K562 (cell line): Measurements from ENCODE around the gene PAQR7. TPM values are rescaled to one million over a fixed set of nuclear protein-coding genes. Genes with fewer than 3 reads are reported as not detected.

Source experiments
- ATAC-seq: fragments of 200-7000 bp; cut with Tn5 transposase; 3 replicates; pipeline ENCODE4 v1.9.1; 2020; ENCODE audit warnings: moderate library complexity
- BruUV-seq: library from RNA; stranded (reverse); fragments of 400-500 nt; replicated peaks from 2 replicates; lab custom pipeline; 2021; lab: Mats Ljungman, UMichigan
- CTCF ChIA-PET: fragments of 300-600 bp; formaldehyde crosslinking; extraction: SDS; loops from one replicate; lab custom pipeline; 2021; ENCODE audit warnings: low intra/inter-chr PET ratio; lab: Yijun Ruan, JAX
- POLR2A ChIA-PET: fragments of 300-600, 350-650 bp; sonication (Branson Sonifier 250); formaldehyde crosslinking; extraction: SDS; loops from one replicate; lab custom pipeline; 2021; ENCODE audit warnings: antibody characterized with exemption, inconsistent platforms; lab: Yijun Ruan, JAX
- DNase-seq, 4 experiments: peaks; one replicate each; pipeline versions ENCODE4 v3.0.0 to v3.0.0-alpha.2; 2011 to 2018; ENCODE audit warnings: low spot score in 3 of 4, mixed read lengths in 3 of 4; ENCODE audit errors: extremely low read depth in 1 of 4
- FAIRE-seq: peaks from 2 replicates; lab custom pipeline; 2011; peaks lifted over from hg19 to GRCh38; lab: Jason Lieb, UNC
- H2AFZ ChIP-seq: 2 replicates; pipeline ENCODE4 v1.6.0; 2011; ENCODE audit warnings: low read depth, low read length, control low read depth, inconsistent platforms
- H3K27ac ChIP-seq: fragments of 200-600 bp; 3 replicates; pipeline ENCODE4 v1.8.0; 2011; ENCODE audit warnings: low read depth, mild to moderate bottlenecking, control low read depth, inconsistent platforms, low read length, moderate library complexity, mixed read lengths; ENCODE audit errors: extremely low read depth
- H3K27me3 ChIP-seq, 2 experiments: fragments of 300-600 bp in 1 of 2; 2 replicates in 1 of 2; 3 replicates in 1 of 2; pipeline versions ENCODE4 v1.6.0 to v1.8.0; 2011; ENCODE audit warnings: inconsistent platforms in 2 of 2, low read length in 2 of 2, mild to moderate bottlenecking in 1 of 2, mixed read lengths in 1 of 2, moderate library complexity in 1 of 2; ENCODE audit not compliant: control insufficient read depth in 2 of 2, insufficient read depth in 2 of 2
- H3K36me3 ChIP-seq: fragments of 300-600 bp; 3 replicates; pipeline ENCODE4 v1.8.0; 2011; ENCODE audit warnings: mild to moderate bottlenecking, low read length, inconsistent platforms; ENCODE audit not compliant: control insufficient read depth, insufficient read depth
- H3K4me1 ChIP-seq, 2 experiments: fragments of 200-600 bp in 1 of 2; replicated peaks in 1 of 2; 2 replicates in 1 of 2; 3 replicates in 1 of 2; pipeline versions ENCODE4 v1.5.1 to v1.8.0; 2011; ENCODE audit warnings: inconsistent platforms in 2 of 2, low read length in 2 of 2, mild to moderate bottlenecking in 1 of 2, mixed read lengths in 1 of 2, moderate library complexity in 1 of 2; ENCODE audit not compliant: control insufficient read depth in 2 of 2, insufficient read depth in 2 of 2
- H3K4me2 ChIP-seq: 2 replicates; pipeline ENCODE4 v1.6.1; 2011; ENCODE audit warnings: low read length, control low read depth, inconsistent platforms, mixed read lengths; ENCODE audit not compliant: insufficient read depth
- H3K4me3 ChIP-seq: fragments of 200-600 bp; sonication (generic), shearing (Covaris generic); 2 replicates; pipeline ENCODE4 v1.5.1; 2016; ENCODE audit warnings: control low read depth, inconsistent platforms
- H3K79me2 ChIP-seq: fragments of 200-600 bp; 3 replicates; pipeline ENCODE4 v1.8.0; 2011; ENCODE audit warnings: low read length, inconsistent platforms; ENCODE audit not compliant: control insufficient read depth, insufficient read depth
- H3K9ac ChIP-seq, 2 experiments: 2 replicates each; pipeline versions ENCODE4 v1.6.0 to v1.6.1; 2011; ENCODE audit warnings: low read depth in 2 of 2, low read length in 2 of 2, control low read depth in 1 of 2, inconsistent platforms in 1 of 2, mild to moderate bottlenecking in 1 of 2, mixed read lengths in 1 of 2; ENCODE audit not compliant: insufficient read depth in 1 of 2
- H3K9me1 ChIP-seq: one replicate; pipeline ENCODE4 v1.6.0; 2011; ENCODE audit warnings: inconsistent platforms, mild to moderate bottlenecking, low read length, moderate library complexity; ENCODE audit not compliant: control insufficient read depth, insufficient read depth
- H3K9me3 ChIP-seq: replicated peaks from 2 replicates; pipeline ENCODE4 v1.5.1; 2011; ENCODE audit warnings: low read depth, low read length, inconsistent platforms; ENCODE audit not compliant: control insufficient read depth, insufficient read depth
- H4K20me1 ChIP-seq: replicated peaks from 2 replicates; pipeline ENCODE4 v1.6.1; 2011; ENCODE audit warnings: low read length, inconsistent platforms, mixed read lengths; ENCODE audit not compliant: control insufficient read depth, insufficient read depth
- NCOA4 ChIP-seq: fragments of 450-650 bp; IDR thresholded peaks from 2 replicates; pipeline ENCODE4 v1.6.1; 2018; ENCODE audit warnings: mild to moderate bottlenecking; ENCODE audit not compliant: partially characterized antibody
- NR1H2 ChIP-seq: sonication (generic); formaldehyde crosslinking; IDR thresholded peaks from 2 replicates; pipeline ENCODE4 v1.4.0; 2020; ENCODE audit warnings: mild to moderate bottlenecking, missing genetic modification reagents
- SMARCA5 ChIP-seq: fragments of 450-650 bp; IDR thresholded peaks from 2 replicates; pipeline ENCODE4 v1.6.1; 2016
- WGBS: fragments of 100-300 bp; shearing (Covaris generic); methylation state at CpG from one replicate; pipeline ENCODE4 v1.1.6; 2016; ENCODE audit warnings: low coverage, mixed read lengths; ENCODE audit not compliant: insufficient coverage; ENCODE audit errors: missing lambda C conversion rate; 5-methylcytosine and 5-hydroxymethylcytosine counted together
- in situ Hi-C: fragments of 300-500 bp; cut with MboI; formaldehyde crosslinking; loops from 4 replicates; pipeline ENCODE4 v1.15.0; 2018; ENCODE audit warnings: inconsistent platforms, mixed read lengths
- intact Hi-C: fragments of 100-400 bp; cut with micrococcal nuclease; formaldehyde crosslinking; loops from 2 replicates; pipeline ENCODE4 v1.14.2; 2022
- polyA plus RNA-seq, 8 experiments: library from polyadenylated mRNA; depleted of rRNA in 4 of 8; stranded (reverse) in 5 of 8; unstranded in 3 of 8; fragments of >200 nt; fragmentation: Nextera tagmentation in 2 of 8; fragmentation: Illumina TruSeq in 1 of 8; extraction: Ambion mirVana in 2 of 8; extraction: Trizol in 1 of 8; gene quantifications; 2 replicates each; pipeline versions ENCODE4 v1.2.1 to v1.2.3, GENCODE V29; 2011 to 2014; ENCODE audit warnings: inconsistent platforms in 1 of 8, missing spikeins in 1 of 8
- total RNA-seq, 7 experiments: library from RNA; depleted of rRNA in 6 of 7; stranded (reverse); fragments of >200 nt in 6 of 7; fragmentation: Illumina TruSeq in 2 of 7; extraction: Trizol in 2 of 7; gene quantifications; 2 replicates each; pipeline versions ENCODE4 v1.2.1 to v1.2.3, GENCODE V29; 2011 to 2021; ENCODE audit warnings: low replicate concordance in 1 of 7
- TF ChIP-seq, protein P1 (sequence below): fragments of 450-650 bp; IDR thresholded peaks from 2 replicates; pipeline ENCODE4 v1.6.1; 2016; ENCODE audit warnings: borderline replicate concordance

Gene PAQR7
- total and polyA plus RNA-seq, 9 of the 15 experiments (the other 6 are each of a cell fraction or from before 2014, with no cell fraction given), result 1.1 to 5.2 (median 2.6) TPM

DNA sequence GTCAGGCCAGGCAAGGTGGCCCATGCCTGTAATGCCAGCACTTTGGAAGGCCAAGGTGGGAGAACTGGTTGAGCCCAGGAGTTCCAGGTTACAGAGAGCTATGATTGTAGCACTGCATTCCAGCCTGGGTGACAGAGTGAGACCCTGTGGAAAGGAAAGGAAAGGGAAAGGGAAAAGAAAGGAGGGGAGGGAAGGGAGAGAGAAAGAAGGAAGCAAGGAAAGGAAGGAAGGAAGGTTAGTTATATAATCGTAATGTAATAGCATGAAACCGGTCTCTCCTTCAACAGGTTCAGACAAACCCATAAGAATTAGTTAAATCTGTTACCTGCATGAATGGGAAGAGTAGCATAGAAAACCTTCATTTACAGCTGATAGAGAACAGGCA, 1.2 kb upstream of the PAQR7 start:
- Histone ChIP-seq H3K4me1 (peaks cover 42 to 55% of the 10 kb centered on the region in 2 experiments), H3K9ac (no peak overlapping the region), H3K36me3 (no peaks in the 10 kb centered on the region), H2AFZ (0 out of 2 replicates have a peak overlapping the region, but pooled peaks have one; percentile 5), H3K4me2 (no peak overlapping the region), H3K27me3 (no peaks in the 10 kb centered on the region), H3K79me2 (peaks cover 10% of the 10 kb centered on the region; the same call in 2 of the 3 replicates), H3K9me3 (no peaks in the 10 kb centered on the region), H3K4me3 (no peak overlapping the region), H4K20me1 (no peaks in the 10 kb centered on the region), H3K27ac (no peak overlapping the region), H3K9me1 (no peaks in the 10 kb centered on the region)
- ChIA-PET CTCF (interaction anchor here (0.6 kb wide), 1 partner anchor 43 kb away, joined by 4 read pairs; no protein-coding TSS in a partner anchor), POLR2A (interaction anchor here (0.8 to 1.3 kb wide), 4 partner anchors 18 to 251 kb away, joined by 3 to 4 read pairs (median 4); no protein-coding TSS in a partner anchor)
- 49% methylated on average over 2 of the region's 2 CpGs for WGBS
- in situ Hi-C loops, result no loop called here
- DNase-seq (no peak), ATAC-seq (no peak), FAIRE-seq (no peak)
- TF ChIP-seq NR1H2 (CRISPR knock-in tag), result no peak
- TF ChIP-seq, protein P1, sequence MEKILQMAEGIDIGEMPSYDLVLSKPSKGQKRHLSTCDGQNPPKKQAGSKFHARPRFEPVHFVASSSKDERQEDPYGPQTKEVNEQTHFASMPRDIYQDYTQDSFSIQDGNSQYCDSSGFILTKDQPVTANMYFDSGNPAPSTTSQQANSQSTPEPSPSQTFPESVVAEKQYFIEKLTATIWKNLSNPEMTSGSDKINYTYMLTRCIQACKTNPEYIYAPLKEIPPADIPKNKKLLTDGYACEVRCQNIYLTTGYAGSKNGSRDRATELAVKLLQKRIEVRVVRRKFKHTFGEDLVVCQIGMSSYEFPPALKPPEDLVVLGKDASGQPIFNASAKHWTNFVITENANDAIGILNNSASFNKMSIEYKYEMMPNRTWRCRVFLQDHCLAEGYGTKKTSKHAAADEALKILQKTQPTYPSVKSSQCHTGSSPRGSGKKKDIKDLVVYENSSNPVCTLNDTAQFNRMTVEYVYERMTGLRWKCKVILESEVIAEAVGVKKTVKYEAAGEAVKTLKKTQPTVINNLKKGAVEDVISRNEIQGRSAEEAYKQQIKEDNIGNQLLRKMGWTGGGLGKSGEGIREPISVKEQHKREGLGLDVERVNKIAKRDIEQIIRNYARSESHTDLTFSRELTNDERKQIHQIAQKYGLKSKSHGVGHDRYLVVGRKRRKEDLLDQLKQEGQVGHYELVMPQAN, result peak; percentile 42; the same call in 1 of the 2 replicates
- TF ChIP-seq SMARCA5, result 0 out of 2 replicates have a peak, but pooled peaks have one; percentile 20
- TF ChIP-seq NCOA4, result peak; percentile 17
- intact Hi-C loops, result no loop called here
- BruUV-seq, result no TSS peak
